Activated effector memory CD4-positive, alpha-beta T cell treated with anti-CD3 and anti-CD28 coated beads, Interleukin-2, amount 50 U/mL, for 16 hours (primary cell): ENCODE results near the gene RTKN2.

Experiments
- DNase-seq: peaks from one replicate; pipeline ENCODE4 v3.0.0-alpha.2; 2020

RTKN2 gene

GRCh38 chr10:62166331-62167131, 102.1 kb downstream of the RTKN2 start:
- no peak for DNase-seq

DNA sequence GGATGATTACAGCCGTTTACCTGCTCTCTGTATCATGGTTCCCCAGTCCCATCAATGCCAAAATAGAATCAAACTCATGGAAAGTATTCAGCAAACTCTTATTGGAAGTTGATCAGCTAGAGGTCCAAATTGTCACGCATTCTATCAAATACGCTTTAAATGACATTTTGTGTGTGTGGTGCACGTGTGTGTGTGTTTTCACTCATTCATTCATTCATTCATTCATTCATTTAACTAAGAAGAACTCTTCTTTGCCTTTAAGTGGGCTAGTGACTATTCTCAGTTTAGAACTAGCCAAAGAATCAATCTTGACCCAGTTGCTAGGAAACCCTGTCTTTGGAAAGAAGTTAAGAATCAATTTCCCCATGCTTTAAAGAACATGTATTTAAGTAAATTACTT, 102.8 kb downstream of the RTKN2 start:
- no peak for DNase-seq

- DNase-seq, result no peak
Observed at GRCh38 chr10:62163024-62163423, 105.6 kb downstream of the RTKN2 start.

DNA sequence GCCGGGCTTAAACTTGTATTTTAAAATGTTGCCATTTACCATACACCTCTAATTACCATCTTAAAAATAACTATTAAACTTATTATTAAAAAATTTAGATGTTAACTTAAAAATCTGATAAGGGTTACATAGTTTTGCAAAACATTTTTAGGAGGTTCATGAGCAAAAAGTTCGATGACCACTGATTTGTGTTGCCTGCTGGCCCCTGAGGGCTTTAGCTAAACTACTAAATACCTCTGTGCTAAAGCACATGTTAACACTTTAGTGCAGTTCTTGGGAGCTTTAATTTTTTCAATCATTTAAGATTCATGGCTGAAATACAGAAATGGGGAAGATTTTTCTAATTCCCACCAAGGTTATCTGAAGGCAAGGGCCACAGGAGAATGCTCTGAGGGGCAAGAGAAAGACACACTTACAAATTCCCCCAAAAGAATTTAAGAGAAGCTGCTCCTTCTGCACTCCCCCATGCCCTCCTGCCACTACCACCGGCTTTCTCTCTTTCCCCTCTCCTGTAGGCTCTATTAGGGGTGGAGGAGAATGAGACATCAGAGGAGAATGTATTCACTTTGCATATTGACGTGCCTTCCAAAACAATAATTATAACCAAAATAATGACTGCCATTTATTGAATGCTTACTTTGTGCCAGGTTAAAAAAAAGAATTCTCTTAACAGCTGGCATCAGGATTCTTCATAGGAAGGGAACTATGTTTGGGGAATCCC, 106.2 kb downstream of the RTKN2 start:
- no peak for DNase-seq

GRCh38 chr10:62159351-62159750, 109.3 kb downstream of the RTKN2 start:
- DNase-seq, result no peak

- no peak for DNase-seq
Observed at GRCh38 chr10:62157601-62158000, 111.0 kb downstream of the RTKN2 start.

DNA sequence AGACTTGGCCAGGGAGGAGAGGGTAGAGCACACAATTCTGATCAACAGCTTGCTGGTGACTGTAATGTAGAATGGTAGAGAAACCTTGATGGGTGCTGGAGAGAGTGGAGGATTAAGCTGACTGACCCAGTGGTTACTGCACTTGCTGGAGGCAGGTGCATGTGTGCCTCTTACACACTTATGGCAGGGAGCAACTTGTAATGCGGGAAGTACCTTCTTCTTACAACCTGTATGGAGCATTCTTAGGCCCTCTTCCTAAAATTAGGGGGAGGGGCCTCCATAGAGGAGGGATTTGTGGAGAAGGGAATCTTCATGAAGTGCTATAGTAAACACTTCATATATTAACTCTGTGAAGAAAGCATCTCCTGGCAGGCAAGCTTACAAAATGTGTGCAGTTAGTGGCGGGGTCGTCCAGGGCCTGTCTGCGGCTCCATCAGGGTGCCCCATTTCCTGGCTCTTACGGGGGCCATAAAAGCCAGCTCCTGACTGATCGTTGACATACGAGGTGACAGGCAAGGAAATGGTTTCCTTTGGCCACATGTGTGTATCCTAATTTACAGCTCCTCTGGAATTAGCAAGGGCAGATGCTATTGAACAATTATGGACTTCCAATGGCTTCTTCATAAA, 113.5 kb downstream of the RTKN2 start:
- no peak for DNase-seq

GRCh38 chr10:62154231-62154630, 114.4 kb downstream of the RTKN2 start:
- no peak for DNase-seq

- no peak for DNase-seq
Observed at GRCh38 chr10:62153191-62153590, 115.5 kb downstream of the RTKN2 start.

- DNase-seq, result no peak
Observed at GRCh38 chr10:62149621-62150020, 119.0 kb downstream of the RTKN2 start.

- DNase-seq, result no peak
Observed at GRCh38 chr10:62148155-62148554, 120.5 kb downstream of the RTKN2 start.

DNA sequence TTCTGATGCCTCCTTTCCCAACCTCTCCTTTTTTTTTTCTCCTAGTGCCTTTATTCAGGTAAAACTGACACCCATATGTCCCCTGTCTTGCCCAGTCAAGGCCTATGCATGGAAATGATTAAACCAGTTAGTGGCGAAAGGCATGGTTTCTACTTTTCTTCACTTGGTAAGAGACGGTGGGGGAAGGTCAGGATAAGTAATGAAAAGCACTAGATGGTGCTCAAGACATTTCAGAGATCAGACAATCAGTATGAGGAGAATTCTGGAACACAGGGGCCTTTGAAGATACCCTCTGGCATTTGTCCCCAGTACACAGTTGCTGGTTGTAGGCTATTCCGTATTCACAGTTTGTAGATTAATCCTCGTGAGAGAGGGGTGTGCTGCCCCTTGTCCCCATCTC, 121.2 kb downstream of the RTKN2 start:
- DNase-seq, result no peak

- no peak for DNase-seq
Observed at GRCh38 chr10:62136931-62137330, 131.7 kb downstream of the RTKN2 start.

GRCh38 chr10:62133618-62134017, 135.0 kb downstream of the RTKN2 start:
- DNase-seq, result no peak
